ENCODE data around the gene TOP2A. TPM values are rescaled to one million over a fixed set of nuclear protein-coding genes. Genes with fewer than 3 reads are reported as not detected.
"Not testable (repeated sequence)": the region's sequence is repeated elsewhere in the genome, so short reads cannot be mapped to it uniquely, and the experiment has no call there.

Gene TOP2A
- total RNA-seq, 1 experiment from 2014 or later = 230 TPM

DNA sequence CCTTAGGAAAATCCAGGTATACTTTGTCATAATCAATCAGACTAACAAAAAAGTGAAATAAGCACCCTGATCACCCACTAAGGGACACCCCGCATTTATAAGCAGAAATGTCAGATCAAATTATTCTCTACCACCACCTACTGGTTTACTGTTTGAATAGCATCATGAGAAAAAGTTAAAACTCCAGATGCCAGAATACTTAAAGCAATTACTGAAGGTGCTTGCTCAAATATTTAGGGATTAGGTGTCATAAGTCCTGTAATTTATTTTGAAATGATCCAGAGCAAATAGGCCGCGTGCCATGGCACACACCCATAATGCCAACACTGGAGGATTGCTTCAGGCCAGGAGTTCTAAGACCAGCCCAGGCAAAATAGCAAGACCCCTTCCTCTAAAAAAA, 2.3 kb downstream of the TOP2A start:
- Histone ChIP-seq H3K9ac (ENCODE audit: extremely low read depth, insufficient read length, low read length) (no peak overlapping the region), H3K27me3 (ENCODE audit: insufficient read depth, low read length) (no peaks in the 10 kb centered on the region), H2BK5ac (ENCODE audit: insufficient read length, low read length) (no peak overlapping the region), H3K23ac (ENCODE audit: insufficient read length, low read depth, low read length) (no peak overlapping the region), H3K27ac (ENCODE audit: insufficient read length, low read depth, low read length) (no peak overlapping the region), H3K4me2 (ENCODE audit: insufficient read depth, insufficient read length, low read length) (no peak overlapping the region), H3K14ac (ENCODE audit: insufficient read depth, low read length) (no peak overlapping the region), H3K9me3 (ENCODE audit: control insufficient read depth, low read depth, low read length) (no peaks in the 10 kb centered on the region), H3K56ac (ENCODE audit: insufficient read length, low read depth, low read length) (no peak overlapping the region), H2BK12ac (ENCODE audit: insufficient read length, low read depth, low read length) (no peak overlapping the region), H3K18ac (ENCODE audit: insufficient read length, low read depth, low read length) (no peak overlapping the region), H3K79me2 (ENCODE audit: insufficient read depth, low read length) (peaks cover 5% of the 10 kb centered on the region; the same call in 1 of the 2 replicates), H4K91ac (ENCODE audit: insufficient read length, low read depth, low read length) (no peak overlapping the region), H2BK15ac (ENCODE audit: low read depth, low read length) (no peak overlapping the region), H3K4ac (ENCODE audit: low read depth, low read length) (no peak overlapping the region), H3K23me2 (ENCODE audit: insufficient read length, low read depth, low read length, poor library complexity, severe bottlenecking) (peaks cover 9% of the 10 kb centered on the region), H4K8ac (replicated peaks; ENCODE audit: insufficient read length, low read depth, low read length) (no peak overlapping the region), H4K5ac (ENCODE audit: insufficient read length, low read depth, low read length) (no peak overlapping the region), H3K4me1 (ENCODE audit: insufficient read depth, low read length) (no peaks in the 10 kb centered on the region), H2AFZ (ENCODE audit: low read length) (no peak overlapping the region), H4K20me1 (ENCODE audit: control insufficient read depth, insufficient read depth, insufficient read length) (no peaks in the 10 kb centered on the region), H3T11ph (ENCODE audit: low read length) (no peak overlapping the region), H2BK120ac (ENCODE audit: low read depth, low read length, poor library complexity, severe bottlenecking) (no peak overlapping the region), H2AK5ac (ENCODE audit: insufficient read length, low read length) (no peak overlapping the region), H3K79me1 (ENCODE audit: insufficient read depth, low read depth, low read length, poor library complexity, severe bottlenecking) (no peaks in the 10 kb centered on the region), H2BK20ac (ENCODE audit: low read depth, low read length, poor library complexity, severe bottlenecking) (no peak overlapping the region)
- H3K36me3 Mint-ChIP-seq (ENCODE audit: insufficient read depth in 1 of 3, low read depth in 3 of 3) = peaks cover 47 to 55% (median 49%) of the 10 kb centered on the region in 3 experiments
- no CpG with 5 or more reads among the region's 3 CpGs for WGBS (ENCODE audit: extremely low coverage, insufficient read length, low lambda C conversion rate)
- H3K27me3 Mint-ChIP-seq (ENCODE audit: low read depth) = no peaks in the 10 kb centered on the region
- peaks cover 41 to 51% of the 10 kb centered on the region in 2 experiments for H3K4me1 Mint-ChIP-seq
- H3K27ac Mint-ChIP-seq = no peak overlapping the region
- no peak for DNase-seq
- TF ChIP-seq, protein P1, sequence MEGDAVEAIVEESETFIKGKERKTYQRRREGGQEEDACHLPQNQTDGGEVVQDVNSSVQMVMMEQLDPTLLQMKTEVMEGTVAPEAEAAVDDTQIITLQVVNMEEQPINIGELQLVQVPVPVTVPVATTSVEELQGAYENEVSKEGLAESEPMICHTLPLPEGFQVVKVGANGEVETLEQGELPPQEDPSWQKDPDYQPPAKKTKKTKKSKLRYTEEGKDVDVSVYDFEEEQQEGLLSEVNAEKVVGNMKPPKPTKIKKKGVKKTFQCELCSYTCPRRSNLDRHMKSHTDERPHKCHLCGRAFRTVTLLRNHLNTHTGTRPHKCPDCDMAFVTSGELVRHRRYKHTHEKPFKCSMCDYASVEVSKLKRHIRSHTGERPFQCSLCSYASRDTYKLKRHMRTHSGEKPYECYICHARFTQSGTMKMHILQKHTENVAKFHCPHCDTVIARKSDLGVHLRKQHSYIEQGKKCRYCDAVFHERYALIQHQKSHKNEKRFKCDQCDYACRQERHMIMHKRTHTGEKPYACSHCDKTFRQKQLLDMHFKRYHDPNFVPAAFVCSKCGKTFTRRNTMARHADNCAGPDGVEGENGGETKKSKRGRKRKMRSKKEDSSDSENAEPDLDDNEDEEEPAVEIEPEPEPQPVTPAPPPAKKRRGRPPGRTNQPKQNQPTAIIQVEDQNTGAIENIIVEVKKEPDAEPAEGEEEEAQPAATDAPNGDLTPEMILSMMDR (conservative IDR thresholded peaks at IDR 0.05) = peak; percentile 69
- peaks cover 0 to 2% of the 10 kb centered on the region in 2 experiments; a peak in 1 of 5 replicates for H3K9me3 Mint-ChIP-seq
- H3K4me3 Mint-ChIP-seq = peak overlapping the region; percentile 4 to 60; a peak in 1 of 5 replicates

DNA sequence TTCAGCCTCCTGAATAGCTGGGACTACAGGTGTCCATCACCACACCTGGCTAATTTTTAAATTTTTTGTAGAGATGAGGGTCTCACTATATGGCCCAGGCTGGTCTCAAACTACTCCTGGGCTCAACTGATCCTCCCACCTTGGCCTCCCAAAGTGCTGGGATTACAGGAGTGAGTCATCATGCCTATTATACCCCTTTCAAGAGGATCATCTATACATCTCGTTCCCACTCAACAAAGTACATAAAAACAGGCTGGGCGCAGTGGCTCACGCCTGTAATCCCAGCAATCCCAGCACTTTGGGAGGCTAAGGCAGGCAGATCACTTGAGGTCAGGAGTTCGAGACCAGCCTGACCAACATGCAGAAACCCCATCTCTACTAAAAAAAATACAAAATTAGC, 3.4 kb downstream of the TOP2A start:
- H3K56ac ChIP-seq (ENCODE audit: insufficient read length, low read depth, low read length); H2BK120ac ChIP-seq (ENCODE audit: low read depth, low read length, poor library complexity, severe bottlenecking); H3K9me3 Mint-ChIP-seq; H2BK20ac ChIP-seq (ENCODE audit: low read depth, low read length, poor library complexity, severe bottlenecking); H3K14ac ChIP-seq (ENCODE audit: insufficient read depth, low read length); H2BK12ac ChIP-seq (ENCODE audit: insufficient read length, low read depth, low read length); H4K20me1 ChIP-seq (ENCODE audit: control insufficient read depth, insufficient read depth, insufficient read length); H4K91ac ChIP-seq (ENCODE audit: insufficient read length, low read depth, low read length); H3K4me1 ChIP-seq (ENCODE audit: insufficient read depth, low read length); H3K27me3 Mint-ChIP-seq (ENCODE audit: low read depth); H3K23me2 ChIP-seq (ENCODE audit: insufficient read length, low read depth, low read length, poor library complexity, severe bottlenecking); H3K18ac ChIP-seq (ENCODE audit: insufficient read length, low read depth, low read length); H3K9ac ChIP-seq (ENCODE audit: extremely low read depth, insufficient read length, low read length); H3K79me1 ChIP-seq (ENCODE audit: insufficient read depth, low read depth, low read length, poor library complexity, severe bottlenecking); H3K79me2 ChIP-seq (ENCODE audit: insufficient read depth, low read length); H3K23ac ChIP-seq (ENCODE audit: insufficient read length, low read depth, low read length); H2AFZ ChIP-seq (ENCODE audit: low read length); H3K27me3 ChIP-seq (ENCODE audit: insufficient read depth, low read length); H4K8ac ChIP-seq (replicated peaks; ENCODE audit: insufficient read length, low read depth, low read length); H3K9me3 ChIP-seq (ENCODE audit: control insufficient read depth, low read depth, low read length); H3K4me2 ChIP-seq (ENCODE audit: insufficient read depth, insufficient read length, low read length); H2AK5ac ChIP-seq (ENCODE audit: insufficient read length, low read length); DNase-seq; H3K27ac ChIP-seq (ENCODE audit: insufficient read length, low read depth, low read length); H3T11ph ChIP-seq (ENCODE audit: low read length); H4K5ac ChIP-seq (ENCODE audit: insufficient read length, low read depth, low read length); H3K4me3 Mint-ChIP-seq; H3K4ac ChIP-seq (ENCODE audit: low read depth, low read length); H2BK15ac ChIP-seq (ENCODE audit: low read depth, low read length); H2BK5ac ChIP-seq (ENCODE audit: insufficient read length, low read length): not testable (repeated sequence)
- Mint-ChIP-seq H3K36me3 (ENCODE audit: insufficient read depth in 1 of 3, low read depth in 3 of 3) (peaks cover 54 to 66% (median 60%) of the 10 kb centered on the region in 3 experiments), H3K27ac (peak overlapping the region in 1 of 3 experiments; percentile 58; a peak in 2 of 7 replicates), H3K4me1 (peaks cover 43 to 55% of the 10 kb centered on the region in 2 experiments)
- no CpG with 5 or more reads among the region's 4 CpGs for WGBS (ENCODE audit: extremely low coverage, insufficient read length, low lambda C conversion rate)
